GM23338 (cell line): ENCODE data around the gene SORCS2. TPM values are rescaled to one million over a fixed set of nuclear protein-coding genes. Genes with fewer than 3 reads are reported as not detected.

Experiments used
- ATAC-seq: fragments of 200-7000 bp; cut with Tn5 transposase; 3 replicates; pipeline ENCODE4 v1.9.1; 2020
- DNase-seq: peaks from one replicate; pipeline ENCODE4 v3.0.0-alpha.2; 2015; ENCODE audit warnings: low spot score
- H2AFZ ChIP-seq: fragments of 200-600 bp; sonication (generic); 2 replicates; pipeline ENCODE4 v1.8.0; 2016; ENCODE audit warnings: antibody characterized with exemption, mild to moderate bottlenecking, moderate library complexity
- H3F3A ChIP-seq: fragments of 200-600 bp; sonication (generic); replicated peaks from 2 replicates; pipeline ENCODE4 v1.8.0; 2017; ENCODE audit warnings: antibody characterized with exemption, mixed run types, low read depth
- H3K27ac ChIP-seq: fragments of 200-600 bp; sonication (generic); 2 replicates; pipeline ENCODE4 v1.6.1; 2016; ENCODE audit warnings: low read depth
- H3K27me3 ChIP-seq: fragments of 200-600 bp; sonication (generic); 2 replicates; pipeline ENCODE4 v1.8.0; 2016; ENCODE audit warnings: mild to moderate bottlenecking, mixed run types, moderate library complexity; ENCODE audit not compliant: insufficient read depth
- H3K36me3 ChIP-seq: fragments of 200-600 bp; sonication (generic); 2 replicates; pipeline ENCODE4 v1.8.0; 2016; ENCODE audit warnings: mild to moderate bottlenecking; ENCODE audit not compliant: insufficient read depth
- H3K4me1 ChIP-seq: fragments of 200-600 bp; sonication (generic); 2 replicates; pipeline ENCODE4 v1.8.0; 2016; ENCODE audit warnings: mild to moderate bottlenecking, moderate library complexity; ENCODE audit not compliant: insufficient read depth
- H3K4me2 ChIP-seq: fragments of 200-600 bp; sonication (generic); 2 replicates; pipeline ENCODE4 v1.7.1; 2017; ENCODE audit warnings: mixed run types
- H3K4me3 ChIP-seq: fragments of 200-600 bp; sonication (generic); 2 replicates; pipeline ENCODE4 v1.6.1; 2016; ENCODE audit warnings: mixed run types
- H3K79me2 ChIP-seq: fragments of 200-600 bp; sonication (generic); replicated peaks from 2 replicates; pipeline ENCODE4 v1.8.0; 2017; ENCODE audit warnings: mild to moderate bottlenecking; ENCODE audit not compliant: insufficient read depth
- H3K9me2 ChIP-seq: fragments of 200-600 bp; sonication (generic); 2 replicates; pipeline ENCODE4 v1.8.0; 2017; ENCODE audit not compliant: insufficient read depth
- H4K20me1 ChIP-seq: fragments of 200-600 bp; sonication (generic); replicated peaks from 2 replicates; pipeline ENCODE4 v1.8.0; 2017; ENCODE audit warnings: mild to moderate bottlenecking; ENCODE audit not compliant: insufficient read depth
- H3K27ac Mint-ChIP-seq: 2 replicates; pipeline ENCODE4 v1.8.0; 2020; ENCODE audit warnings: inconsistent platforms, mild to moderate bottlenecking, moderate library complexity, mixed read lengths
- H3K27me3 Mint-ChIP-seq: 3 replicates; pipeline ENCODE4 v1.8.0; 2022; ENCODE audit warnings: low read depth, mild to moderate bottlenecking, moderate library complexity, mixed read lengths, inconsistent platforms; ENCODE audit not compliant: insufficient read depth, poor library complexity
- H3K36me3 Mint-ChIP-seq: 3 replicates; pipeline ENCODE4 v1.8.0; 2021; ENCODE audit warnings: low read depth, mild to moderate bottlenecking, inconsistent platforms, moderate library complexity, mixed read lengths
- H3K4me1 Mint-ChIP-seq: 3 replicates; pipeline ENCODE4 v1.8.0; 2020; ENCODE audit warnings: mild to moderate bottlenecking, inconsistent platforms, mixed read lengths
- H3K4me3 Mint-ChIP-seq: 3 replicates; pipeline ENCODE4 v1.8.0; 2021; ENCODE audit warnings: moderate library complexity, mild to moderate bottlenecking, inconsistent platforms, mixed read lengths
- H3K9me3 Mint-ChIP-seq: 3 replicates; pipeline ENCODE4 v1.8.0; 2020; ENCODE audit warnings: moderate library complexity, mild to moderate bottlenecking, inconsistent platforms, mixed read lengths
- CTCF ChIP-seq, 2 experiments: fragments of 200-600 bp in 1 of 2; sonication (generic) in 1 of 2; conservative IDR thresholded peaks; 2 replicates each; pipeline versions ENCODE4 v1.5.1 to v1.6.1; 2016 to 2017; ENCODE audit warnings: antibody characterized with exemption in 2 of 2, low read depth in 2 of 2, mild to moderate bottlenecking in 2 of 2, moderate library complexity in 1 of 2
- ZNF114 ChIP-seq: fragments of 250-450 bp; sonication (Bioruptor Pico); IDR thresholded peaks from 2 replicates; pipeline ENCODE4 v1.5.0; 2020; ENCODE audit warnings: mild to moderate bottlenecking, moderate library complexity
- polyA plus RNA-seq: library from polyadenylated mRNA; unstranded; fragments of >200 nt; fragmentation: Nextera tagmentation; extraction: Ambion mirVana; gene quantifications from 2 replicates; pipeline ENCODE4 v1.2.1, GENCODE V29; 2016
- total RNA-seq: library from RNA; depleted of rRNA; stranded (reverse); fragments of >200 nt; shearing (Covaris generic); gene quantifications from 2 replicates; pipeline ENCODE4 v1.2.3, GENCODE V29; 2014
- TF ChIP-seq, protein P1 (sequence below): IDR thresholded peaks from one replicate; pipeline ENCODE4 v1.6.1; 2018; ENCODE audit warnings: antibody characterized with exemption; ENCODE audit not compliant: unreplicated experiment

The SORCS2 gene
- total and polyA plus RNA-seq, 2 experiments from 2014 or later: 0.47 to 2.4 TPM

DNA sequence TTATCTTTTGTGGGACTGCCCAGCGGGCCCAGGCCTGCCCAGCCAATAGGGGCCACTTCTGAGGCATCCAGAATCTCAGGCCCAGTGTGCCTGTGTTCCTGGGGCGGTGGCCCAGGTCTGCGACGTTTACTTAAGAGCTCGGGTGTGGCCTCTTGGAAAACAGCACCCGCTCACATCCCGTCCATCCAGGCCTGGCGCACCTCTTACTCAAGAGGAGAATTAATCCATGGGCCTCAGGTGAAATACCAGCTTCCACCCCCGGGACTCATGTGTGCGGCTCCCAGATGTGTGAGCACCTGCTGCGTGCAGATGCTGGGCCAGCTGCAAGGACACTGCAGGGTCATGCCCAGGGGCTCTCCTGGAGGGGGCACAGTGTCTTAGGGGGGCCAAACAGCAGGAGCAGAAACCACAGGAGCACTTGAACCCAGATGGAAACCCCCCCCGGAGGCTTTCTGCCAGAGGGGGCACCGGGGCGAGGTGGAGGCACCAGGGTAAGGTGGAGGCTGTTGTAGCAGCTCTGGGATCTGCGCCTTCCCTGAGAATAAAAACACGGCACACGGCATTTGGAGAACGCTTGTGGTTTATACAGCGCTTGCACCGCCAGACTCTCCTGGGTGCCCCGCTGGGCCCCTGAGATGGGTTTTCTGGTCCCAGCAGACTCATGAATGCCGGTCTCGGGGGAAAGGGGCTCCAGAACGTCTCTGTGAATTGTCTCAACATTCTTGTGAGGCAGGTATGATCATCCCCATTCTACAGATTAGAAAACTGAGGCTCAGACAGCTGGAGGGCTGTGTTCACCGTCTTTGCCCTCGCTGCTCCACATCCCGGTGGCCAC lies 239.6 kb downstream of the SORCS2 start (continued):
- no peak for TF ChIP-seq CTCF (conservative IDR thresholded peaks at IDR 0.05; ENCODE audit: low read depth in 2 of 2)

DNA sequence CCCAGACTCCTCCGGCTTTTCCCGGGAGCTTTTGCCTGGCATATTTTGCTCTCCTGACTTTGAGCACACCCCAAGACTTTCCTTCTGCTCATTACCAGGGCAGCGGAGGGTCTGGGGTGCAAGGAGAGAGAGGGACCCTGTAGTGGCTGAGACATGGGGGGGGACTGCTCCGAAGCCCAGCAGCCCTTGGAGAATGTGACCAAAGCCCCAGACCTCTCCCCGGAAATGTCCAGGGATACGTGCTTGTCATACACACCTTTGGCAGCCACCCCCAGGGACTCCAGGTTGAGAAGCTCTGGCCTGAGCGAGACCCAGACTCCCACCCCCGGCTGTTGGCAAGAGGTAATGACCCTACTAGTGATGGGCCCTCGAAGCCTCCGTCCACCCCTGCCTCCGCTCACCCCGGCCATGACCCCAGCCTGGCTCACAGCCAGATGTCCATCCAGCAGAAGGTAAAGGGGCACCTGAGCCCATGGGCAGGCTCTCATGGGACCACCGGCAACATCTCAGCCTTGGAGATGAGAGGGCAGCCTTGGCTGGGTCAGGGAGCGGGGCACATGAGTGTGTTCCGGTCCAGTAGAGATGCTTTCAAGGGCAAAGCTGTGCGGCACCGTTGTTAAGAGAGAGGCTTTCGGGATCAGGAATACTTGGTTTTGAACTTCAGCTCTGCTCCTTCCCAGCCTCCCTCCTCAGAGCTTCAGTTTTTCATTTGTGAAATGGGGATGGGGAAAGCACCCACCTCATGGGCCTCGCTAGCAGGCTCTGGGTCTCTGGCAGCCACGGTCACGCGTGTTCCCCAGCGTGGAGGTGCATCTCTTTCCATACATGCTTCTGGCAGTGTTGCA lies 240.4 kb downstream of the SORCS2 start:
- ATAC-seq: no peak
- Histone ChIP-seq H3K27me3 (no peaks in the 10 kb centered on the region), H3K9me2 (no peaks in the 10 kb centered on the region), H2AFZ (no peak overlapping the region), H4K20me1 (no peaks in the 10 kb centered on the region), H3K36me3 (no peaks in the 10 kb centered on the region), H3K4me1 (peaks cover 24% of the 10 kb centered on the region), H3F3A (no peaks in the 10 kb centered on the region), H3K4me2 (no peak overlapping the region), H3K4me3 (no peak overlapping the region), H3K79me2 (no peaks in the 10 kb centered on the region), H3K27ac (no peak overlapping the region)
- no peak overlapping the region for H3K4me3 Mint-ChIP-seq
- no peak overlapping the region for H3K27ac Mint-ChIP-seq
- TF ChIP-seq, protein P1, sequence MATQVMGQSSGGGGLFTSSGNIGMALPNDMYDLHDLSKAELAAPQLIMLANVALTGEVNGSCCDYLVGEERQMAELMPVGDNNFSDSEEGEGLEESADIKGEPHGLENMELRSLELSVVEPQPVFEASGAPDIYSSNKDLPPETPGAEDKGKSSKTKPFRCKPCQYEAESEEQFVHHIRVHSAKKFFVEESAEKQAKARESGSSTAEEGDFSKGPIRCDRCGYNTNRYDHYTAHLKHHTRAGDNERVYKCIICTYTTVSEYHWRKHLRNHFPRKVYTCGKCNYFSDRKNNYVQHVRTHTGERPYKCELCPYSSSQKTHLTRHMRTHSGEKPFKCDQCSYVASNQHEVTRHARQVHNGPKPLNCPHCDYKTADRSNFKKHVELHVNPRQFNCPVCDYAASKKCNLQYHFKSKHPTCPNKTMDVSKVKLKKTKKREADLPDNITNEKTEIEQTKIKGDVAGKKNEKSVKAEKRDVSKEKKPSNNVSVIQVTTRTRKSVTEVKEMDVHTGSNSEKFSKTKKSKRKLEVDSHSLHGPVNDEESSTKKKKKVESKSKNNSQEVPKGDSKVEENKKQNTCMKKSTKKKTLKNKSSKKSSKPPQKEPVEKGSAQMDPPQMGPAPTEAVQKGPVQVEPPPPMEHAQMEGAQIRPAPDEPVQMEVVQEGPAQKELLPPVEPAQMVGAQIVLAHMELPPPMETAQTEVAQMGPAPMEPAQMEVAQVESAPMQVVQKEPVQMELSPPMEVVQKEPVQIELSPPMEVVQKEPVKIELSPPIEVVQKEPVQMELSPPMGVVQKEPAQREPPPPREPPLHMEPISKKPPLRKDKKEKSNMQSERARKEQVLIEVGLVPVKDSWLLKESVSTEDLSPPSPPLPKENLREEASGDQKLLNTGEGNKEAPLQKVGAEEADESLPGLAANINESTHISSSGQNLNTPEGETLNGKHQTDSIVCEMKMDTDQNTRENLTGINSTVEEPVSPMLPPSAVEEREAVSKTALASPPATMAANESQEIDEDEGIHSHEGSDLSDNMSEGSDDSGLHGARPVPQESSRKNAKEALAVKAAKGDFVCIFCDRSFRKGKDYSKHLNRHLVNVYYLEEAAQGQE: no peak
- TF ChIP-seq ZNF114 (CRISPR knock-in tag): no peak
- H3K4me1 Mint-ChIP-seq: peaks cover 39% of the 10 kb centered on the region
- no peaks in the 10 kb centered on the region for H3K36me3 Mint-ChIP-seq
- H3K27me3 Mint-ChIP-seq: peaks cover 15% of the 10 kb centered on the region
- no peak for DNase-seq
- H3K9me3 Mint-ChIP-seq: no peaks in the 10 kb centered on the region; the same call in 2 of the 3 replicates
